Gastrocnemius medialis (tissue), 4 donors: ENCODE results near the gene ALCAM.

Source experiments
- CTCF ChIP-seq, 5 experiments: fragments of 450-650 bp in 3 of 5; fragments of 200-600 bp in 2 of 5; sonication (generic) in 2 of 5; IDR thresholded peaks in 4 of 5; conservative IDR thresholded peaks in 1 of 5; 1 replicate in 4 of 5; 2 replicates in 1 of 5; pipeline ENCODE4 v1.5.1; 2016 to 2019; ENCODE audit warnings: antibody characterized with exemption in 5 of 5, mild to moderate bottlenecking in 3 of 5, moderate library complexity in 3 of 5
- POLR2A ChIP-seq, 2 donors: fragments of 450-650 bp; IDR thresholded peaks; one replicate each; pipeline ENCODE4 v1.6.1; 2017; ENCODE audit warnings: antibody characterized with exemption in 2 of 2, mild to moderate bottlenecking in 2 of 2, moderate library complexity in 2 of 2

- no peak for TF ChIP-seq CTCF (IDR thresholded peaks at IDR 0.05 in 4 of 5, conservative IDR thresholded peaks at IDR 0.05 in 1 of 5)
- TF ChIP-seq POLR2A (IDR thresholded peaks at IDR 0.05): no peak
Observed at GRCh38 chr3:105377716-105378115, 11.0 kb downstream of the ALCAM start.
